Astrocyte of the cerebellum (primary cell): ENCODE measurements around the gene EPSTI1.

ENCODE experiments used
- DNase-seq: peaks from one replicate; pipeline ENCODE4 v3.0.0-alpha.2; 2011; ENCODE audit warnings: low read depth
- H3K4me3 ChIP-seq: 2 replicates; pipeline ENCODE4 v1.5.1; 2011; ENCODE audit warnings: mild to moderate bottlenecking, low read depth, low read length, moderate library complexity
- in situ Hi-C: cut with HindIII; loops from 2 replicates; pipeline ENCODE4 v1.10.0; 2017; ENCODE audit warnings: low sequenced_read_pairs
- TF ChIP-seq, protein P1 (sequence below): IDR thresholded peaks from 2 replicates; pipeline ENCODE4 v1.5.1; 2012; ENCODE audit warnings: low read length, low read depth, moderate library complexity, mild to moderate bottlenecking; ENCODE audit errors: missing control alignments

Gene EPSTI1

GRCh38 chr13:42878721-42879120 lies 113.3 kb downstream of the EPSTI1 start:
- in situ Hi-C loops = loop anchor here (5.0 kb wide), 1 partner anchor 89 kb away; no protein-coding TSS in a partner anchor
- H3K4me3 ChIP-seq = no peak overlapping the region
- DNase-seq = no peak
- TF ChIP-seq, protein P1, sequence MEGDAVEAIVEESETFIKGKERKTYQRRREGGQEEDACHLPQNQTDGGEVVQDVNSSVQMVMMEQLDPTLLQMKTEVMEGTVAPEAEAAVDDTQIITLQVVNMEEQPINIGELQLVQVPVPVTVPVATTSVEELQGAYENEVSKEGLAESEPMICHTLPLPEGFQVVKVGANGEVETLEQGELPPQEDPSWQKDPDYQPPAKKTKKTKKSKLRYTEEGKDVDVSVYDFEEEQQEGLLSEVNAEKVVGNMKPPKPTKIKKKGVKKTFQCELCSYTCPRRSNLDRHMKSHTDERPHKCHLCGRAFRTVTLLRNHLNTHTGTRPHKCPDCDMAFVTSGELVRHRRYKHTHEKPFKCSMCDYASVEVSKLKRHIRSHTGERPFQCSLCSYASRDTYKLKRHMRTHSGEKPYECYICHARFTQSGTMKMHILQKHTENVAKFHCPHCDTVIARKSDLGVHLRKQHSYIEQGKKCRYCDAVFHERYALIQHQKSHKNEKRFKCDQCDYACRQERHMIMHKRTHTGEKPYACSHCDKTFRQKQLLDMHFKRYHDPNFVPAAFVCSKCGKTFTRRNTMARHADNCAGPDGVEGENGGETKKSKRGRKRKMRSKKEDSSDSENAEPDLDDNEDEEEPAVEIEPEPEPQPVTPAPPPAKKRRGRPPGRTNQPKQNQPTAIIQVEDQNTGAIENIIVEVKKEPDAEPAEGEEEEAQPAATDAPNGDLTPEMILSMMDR = no peak

GRCh38 chr13:42876887-42877545 lies 115.0 kb downstream of the EPSTI1 start:
- H3K4me3 ChIP-seq = no peak overlapping the region
- in situ Hi-C loops = loop anchor here (5.0 kb wide), 1 partner anchor 90 kb away; no protein-coding TSS in a partner anchor
- DNase-seq = no peak
- TF ChIP-seq, protein P1 = no peak

DNA sequence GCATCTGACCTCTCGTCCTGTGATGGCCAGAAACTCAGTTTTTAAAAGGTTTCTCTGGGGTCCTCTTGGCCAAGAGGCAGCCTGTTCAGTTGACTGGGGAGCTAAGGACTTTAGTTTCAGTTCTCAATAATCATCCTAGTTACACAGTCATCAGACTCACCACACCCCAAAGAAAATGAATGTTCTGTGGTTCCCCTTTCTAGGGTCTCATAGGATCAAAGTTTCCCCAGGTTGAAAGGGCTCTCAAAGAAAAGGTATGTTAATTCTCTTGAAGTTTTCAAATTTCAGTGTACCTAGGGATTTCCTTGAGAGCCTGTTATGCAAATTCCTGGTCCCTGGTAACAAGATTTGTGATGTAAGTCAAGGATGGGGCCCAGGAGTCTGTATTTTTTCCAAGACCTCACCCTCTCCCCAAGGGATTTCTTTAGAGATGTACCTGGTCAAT lies 115.7 kb downstream of the EPSTI1 start:
- H3K4me3 ChIP-seq = no peak overlapping the region
- TF ChIP-seq, protein P1 = no peak
- DNase-seq = no peak
- in situ Hi-C loops = loop anchor here (5.0 kb wide), 1 partner anchor 91 kb away; no protein-coding TSS in a partner anchor

DNA sequence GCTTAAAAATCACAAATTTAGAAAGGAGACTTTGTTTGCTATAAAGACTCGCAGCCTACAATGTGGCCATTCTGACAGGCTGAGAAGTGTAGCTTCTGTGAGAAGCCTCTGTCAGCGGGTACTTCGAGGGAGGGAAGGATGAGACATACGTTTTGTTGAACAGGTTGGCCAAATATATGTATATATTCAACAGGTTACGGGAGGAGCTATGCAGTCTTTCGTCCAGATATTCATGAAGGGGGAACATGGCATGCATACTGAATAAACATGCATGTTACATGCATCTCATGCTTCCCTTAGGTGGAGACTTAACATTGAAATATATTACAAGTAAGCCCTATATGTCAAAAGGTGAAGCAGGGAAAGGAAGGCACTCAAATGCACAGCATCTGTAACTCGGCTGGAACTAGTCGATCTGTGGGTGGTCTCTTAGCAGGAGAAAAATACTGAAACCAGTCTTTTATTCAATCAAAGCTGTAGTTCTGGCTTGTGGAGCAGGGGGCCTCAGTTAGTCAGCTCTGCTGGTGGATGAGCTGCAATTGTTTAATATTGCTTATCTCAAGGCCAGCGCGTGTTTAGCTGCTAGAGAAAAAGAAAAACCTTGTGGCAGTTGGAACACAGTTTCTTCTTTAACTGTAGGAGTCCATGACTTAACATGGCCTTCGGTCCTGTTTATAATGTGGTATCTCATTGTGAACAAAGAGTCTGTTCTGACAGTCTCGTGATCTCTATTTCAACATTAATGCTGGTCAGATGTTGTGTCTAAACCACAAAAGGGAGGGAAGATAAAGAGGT lies 116.4 kb downstream of the EPSTI1 start:
- H3K4me3 ChIP-seq = no peak overlapping the region
- TF ChIP-seq, protein P1 = peak; percentile 52
- DNase-seq = no peak
- in situ Hi-C loops = loop anchor here (5.0 kb wide), 1 partner anchor 92 kb away; no protein-coding TSS in a partner anchor

DNA sequence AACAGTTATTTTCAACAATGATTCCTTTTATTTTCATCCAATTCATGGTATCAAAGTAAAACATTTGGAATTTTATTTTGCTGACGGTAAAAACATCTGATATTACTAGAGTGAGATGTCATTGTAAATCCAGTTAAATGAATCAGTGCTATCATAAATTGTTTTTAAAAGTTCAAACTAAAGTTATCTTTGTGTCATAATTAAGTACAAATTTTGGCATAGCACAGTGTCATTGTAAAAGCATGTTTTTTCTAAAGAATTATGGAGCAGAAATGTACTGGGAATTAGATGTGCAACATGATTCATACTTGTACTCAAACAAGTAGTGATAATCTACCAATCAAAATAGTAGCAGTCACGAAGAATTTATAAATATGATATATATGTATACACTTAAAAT lies 117.8 kb downstream of the EPSTI1 start:
- TF ChIP-seq, protein P1 = no peak
- in situ Hi-C loops = no loop called here
- H3K4me3 ChIP-seq = no peak overlapping the region
- DNase-seq = no peak

DNA sequence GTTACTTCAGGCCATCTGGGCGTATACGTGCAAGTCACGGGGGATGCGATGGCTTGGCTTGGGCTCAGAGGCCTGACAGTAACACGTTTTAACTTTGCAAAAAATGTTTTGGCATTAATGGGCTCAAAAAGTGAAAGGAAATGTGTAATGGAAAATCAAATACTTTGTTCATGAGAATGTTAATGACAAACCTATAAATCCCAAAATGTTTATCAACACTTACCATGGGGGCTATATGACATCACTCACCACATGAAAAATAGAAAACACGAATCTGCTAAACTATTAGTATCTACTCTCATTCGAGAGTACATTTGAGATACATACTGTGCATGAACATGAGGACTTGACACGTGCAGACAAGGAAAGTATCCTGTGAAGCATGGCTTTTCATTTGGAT lies 119.0 kb downstream of the EPSTI1 start:
- TF ChIP-seq, protein P1 = no peak
- no peak for DNase-seq
- no peak overlapping the region for H3K4me3 ChIP-seq
- in situ Hi-C loops = no loop called here
